ENCODE results near the gene MDH1B. TPM values are rescaled to one million over a fixed set of nuclear protein-coding genes. Genes with fewer than 3 reads are reported as not detected.
A peak's percentile ranks its signal among the peaks of the same experiment; 100 is the strongest.
"Not testable (repeated sequence)": the region's sequence is repeated elsewhere in the genome, so short reads cannot be mapped to it uniquely, and the experiment has no call there.

Gene MDH1B
- total RNA-seq, result under 1 TPM; 0.86 TPM

DNA sequence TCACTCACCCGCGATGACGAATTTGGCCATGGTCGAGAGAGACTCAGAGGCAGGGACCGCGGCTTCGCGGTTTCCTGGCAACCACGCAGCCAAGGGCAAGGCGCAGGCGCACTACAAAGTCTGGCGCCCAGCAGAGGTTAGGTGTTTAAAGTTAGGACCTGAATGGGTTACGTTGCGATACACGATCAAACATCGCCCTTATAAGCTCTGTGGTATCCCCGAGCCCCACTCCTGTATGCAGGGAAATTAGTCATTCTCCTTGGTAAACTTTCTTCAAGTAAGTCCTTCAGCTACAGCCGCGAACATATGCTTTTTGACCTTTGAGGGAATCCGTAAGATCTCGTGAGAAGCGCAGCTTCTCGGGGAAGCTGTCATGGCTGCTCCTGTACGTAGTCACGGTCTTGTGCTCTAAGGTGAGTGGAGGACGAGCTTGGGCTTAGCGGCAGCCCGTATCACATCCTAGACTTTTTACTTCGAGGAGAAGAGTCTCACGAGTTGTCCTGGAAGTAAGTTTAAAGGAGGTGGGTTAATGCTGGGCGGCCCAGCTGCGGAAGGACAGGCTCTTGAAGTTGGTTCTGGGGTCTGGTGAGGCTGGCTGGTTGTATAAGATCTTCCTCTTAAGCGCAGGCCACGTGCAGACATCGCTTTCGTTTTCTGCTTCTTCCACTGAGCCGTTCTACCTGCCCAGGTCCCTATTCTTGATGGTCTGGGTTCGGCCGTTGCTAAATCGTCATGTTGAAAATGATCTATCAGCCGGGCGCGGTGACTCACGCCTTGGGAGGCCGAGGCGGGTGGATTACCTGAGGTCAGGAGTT is at the start of gene MDH1B, which contains the start of gene FASTKD2:
MDH1B (minus strand) TSS at position 87 of the 815 bp plus-strand sequence; CDS start at position 30, 57 bp downstream.
FASTKD2 (plus strand) TSS at position 365 of the 815 bp plus-strand sequence. CDS start 1,088 bp downstream, outside the sequence.
- peak; percentile 91 for DNase-seq
- CTCF ChIA-PET, result interaction anchor here (0.7 to 1.4 kb wide), 2 partner anchors 12 to 17 kb away, joined by 3 to 9 read pairs; no protein-coding TSS in a partner anchor
- Mint-ChIP-seq H3K4me3 (peak within 1 kb of the TSS; percentile 89), H3K27me3 (ENCODE audit: low read depth) (no peaks in the 10 kb centered on the region), H3K4me1 (ENCODE audit: low read depth) (peaks cover 35% of the 10 kb centered on the region), H3K27ac (peak within 1 kb of the TSS; percentile 95), H3K36me3 (ENCODE audit: low read depth) (peaks cover 18% of the 10 kb centered on the region), H3K9me3 (no peaks in the 10 kb centered on the region)
- intact Hi-C loops (cut with micrococcal nuclease), result loop anchor here (1.0 to 10.0 kb wide), 14 partner anchors 16 to 1499 kb away; partner anchors contain the start of genes CCNYL1, CREB1, EEF1B2 and INO80D

DNA sequence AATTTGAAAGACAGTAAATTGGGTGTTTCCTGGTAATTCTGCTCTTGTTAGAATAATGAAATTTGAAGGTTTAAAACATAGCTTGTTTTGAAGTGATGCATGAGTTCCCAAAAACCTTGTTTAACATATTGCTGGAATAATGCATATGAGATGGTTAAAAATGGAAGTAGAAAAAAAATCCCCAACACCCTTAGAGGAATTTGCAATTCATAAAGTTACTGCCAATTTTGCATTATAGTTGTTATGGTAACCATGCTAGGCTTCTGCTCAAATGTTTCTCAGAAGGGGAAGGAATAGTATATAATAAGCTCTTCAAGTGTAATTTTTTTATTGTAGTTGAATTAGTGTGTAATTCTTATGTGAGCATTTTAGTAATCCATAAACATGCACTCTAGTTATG is 49.4 kb upstream of the MDH1B start:
- H3K36me3 Mint-ChIP-seq (ENCODE audit: low read depth), result no peaks in the 10 kb centered on the region
- H3K9me3 Mint-ChIP-seq, result no peaks in the 10 kb centered on the region
- peaks cover 2% of the 10 kb centered on the region for H3K4me1 Mint-ChIP-seq (ENCODE audit: low read depth)
- CTCF ChIA-PET, result no interaction called here
- no peak overlapping the region for H3K4me3 Mint-ChIP-seq
- no peak for DNase-seq
- no peaks in the 10 kb centered on the region for H3K27me3 Mint-ChIP-seq (ENCODE audit: low read depth)
- no peak overlapping the region for H3K27ac Mint-ChIP-seq
- intact Hi-C loops (cut with micrococcal nuclease), result no loop called here

DNA sequence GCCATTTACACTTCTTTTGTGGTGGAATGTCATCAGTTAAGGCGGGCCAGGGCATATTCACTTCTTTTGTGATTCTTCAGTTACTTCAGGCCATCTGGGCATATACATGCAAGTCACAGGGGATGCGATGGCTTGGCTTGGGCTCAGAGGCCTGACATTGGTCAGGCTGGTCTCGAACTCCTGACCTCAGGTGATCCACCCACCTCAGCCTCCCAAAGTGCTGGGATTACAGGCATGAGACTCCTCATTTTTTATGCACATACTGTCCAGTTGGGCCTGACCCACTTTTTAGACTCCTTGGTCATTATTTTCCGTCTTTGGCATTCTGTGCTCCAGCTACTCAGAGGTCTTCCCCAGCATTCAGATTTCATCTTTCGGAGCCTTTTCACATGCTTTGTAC is 47.3 kb upstream of the MDH1B start:
- intact Hi-C loops (cut with micrococcal nuclease); H3K4me1 Mint-ChIP-seq (ENCODE audit: low read depth); H3K9me3 Mint-ChIP-seq; CTCF ChIA-PET; H3K27me3 Mint-ChIP-seq (ENCODE audit: low read depth); H3K4me3 Mint-ChIP-seq; H3K36me3 Mint-ChIP-seq (ENCODE audit: low read depth); DNase-seq; H3K27ac Mint-ChIP-seq: not testable (repeated sequence)

DNA sequence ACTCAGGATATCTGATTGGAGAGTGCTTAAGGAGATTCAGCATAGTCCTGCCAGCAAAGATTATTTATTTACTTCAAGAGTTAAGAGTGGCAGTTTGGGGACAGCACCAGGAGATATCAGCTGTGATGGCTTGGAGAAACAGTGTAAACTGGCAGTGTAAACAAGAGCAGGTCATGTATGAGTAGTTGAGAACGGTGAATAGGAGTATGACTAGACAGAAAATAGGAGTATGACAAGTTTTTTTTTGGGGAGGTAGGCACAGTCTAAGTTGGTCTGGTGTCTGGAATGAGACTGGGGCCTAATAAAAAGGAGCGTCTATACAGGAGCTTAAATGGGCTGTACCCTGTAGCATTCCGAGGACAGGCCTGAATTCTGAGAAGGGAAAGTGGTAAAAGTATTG is 42.5 kb upstream of the MDH1B start:
- H3K27ac Mint-ChIP-seq; H3K36me3 Mint-ChIP-seq (ENCODE audit: low read depth); H3K27me3 Mint-ChIP-seq (ENCODE audit: low read depth); DNase-seq; H3K4me1 Mint-ChIP-seq (ENCODE audit: low read depth); H3K9me3 Mint-ChIP-seq; CTCF ChIA-PET; intact Hi-C loops (cut with micrococcal nuclease); H3K4me3 Mint-ChIP-seq: not testable (repeated sequence)

DNA sequence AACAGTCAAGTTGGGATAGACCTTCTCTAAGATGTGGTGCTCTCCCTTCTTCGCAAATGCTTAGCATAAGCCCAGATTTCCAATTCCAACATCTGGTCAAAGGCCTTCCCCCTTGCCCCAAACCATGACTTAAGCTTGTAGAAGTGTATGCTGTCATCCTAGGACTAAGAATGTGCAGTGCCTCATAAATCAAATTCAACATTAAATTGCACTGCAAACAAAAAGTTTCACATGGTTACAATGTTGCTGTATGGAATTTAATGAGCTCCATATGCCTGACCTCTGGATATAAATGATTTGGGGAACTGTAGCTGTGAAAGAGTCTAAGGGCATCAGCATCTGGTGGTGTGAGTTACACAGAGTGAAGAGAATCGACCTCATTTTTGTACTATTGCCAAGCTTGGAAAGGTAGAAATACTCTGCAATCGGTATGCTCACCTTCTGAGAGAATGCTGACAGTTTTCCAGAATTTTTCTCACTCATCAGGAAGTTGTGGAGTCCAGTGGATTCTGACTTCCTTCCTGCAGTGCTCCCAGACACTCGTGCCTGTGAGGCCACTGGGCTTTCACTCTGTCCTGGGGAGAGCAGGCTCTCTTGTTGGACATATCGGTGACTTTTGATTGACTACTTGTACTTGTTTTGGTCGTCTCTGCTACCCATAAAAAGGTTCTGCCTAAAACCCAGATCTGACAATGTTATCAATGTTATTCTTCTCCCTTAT is 40.9 kb upstream of the MDH1B start:
- CTCF ChIA-PET, result interaction anchor here (0.6 kb wide), 1 partner anchor 11 kb away, joined by 5 read pairs; no protein-coding TSS in a partner anchor
- Mint-ChIP-seq H3K4me1 (ENCODE audit: low read depth) (peaks cover 1% of the 10 kb centered on the region), H3K4me3 (no peak overlapping the region), H3K36me3 (ENCODE audit: low read depth) (no peaks in the 10 kb centered on the region), H3K9me3 (no peaks in the 10 kb centered on the region), H3K27me3 (ENCODE audit: low read depth) (no peaks in the 10 kb centered on the region), H3K27ac (no peak overlapping the region)
- intact Hi-C loops (cut with micrococcal nuclease), result no loop called here
- DNase-seq, result no peak

DNA sequence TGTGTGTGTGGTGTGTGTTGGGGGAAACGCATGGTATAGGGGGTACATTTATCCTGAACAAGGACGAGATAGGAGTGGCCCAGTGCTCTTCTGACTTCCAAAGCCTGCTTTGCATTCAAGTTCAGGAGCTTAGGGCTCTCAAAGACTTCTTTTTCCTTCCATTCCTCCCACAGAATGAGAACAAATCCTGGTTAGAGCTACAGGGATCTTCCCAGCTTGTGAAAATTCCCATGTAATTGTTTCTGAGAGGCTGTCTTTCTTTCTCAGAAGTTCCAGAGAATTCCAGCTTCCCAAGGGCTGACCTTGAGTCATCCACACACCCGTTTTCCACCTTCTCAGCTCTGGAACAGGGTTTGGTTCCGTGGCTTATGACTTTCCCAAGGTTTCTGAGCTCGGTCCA is 39.2 kb upstream of the MDH1B start:
- H3K36me3 Mint-ChIP-seq (ENCODE audit: low read depth), result no peaks in the 10 kb centered on the region
- DNase-seq, result no peak
- CTCF ChIA-PET, result interaction anchor here (0.6 kb wide), 1 partner anchor 669 kb away, joined by 3 read pairs; no protein-coding TSS in a partner anchor
- no peaks in the 10 kb centered on the region for H3K27me3 Mint-ChIP-seq (ENCODE audit: low read depth)
- no peak overlapping the region for H3K4me3 Mint-ChIP-seq
- no peaks in the 10 kb centered on the region for H3K9me3 Mint-ChIP-seq
- no peak overlapping the region for H3K27ac Mint-ChIP-seq
- H3K4me1 Mint-ChIP-seq (ENCODE audit: low read depth), result peaks cover 15% of the 10 kb centered on the region
- intact Hi-C loops (cut with micrococcal nuclease), result no loop called here

DNA sequence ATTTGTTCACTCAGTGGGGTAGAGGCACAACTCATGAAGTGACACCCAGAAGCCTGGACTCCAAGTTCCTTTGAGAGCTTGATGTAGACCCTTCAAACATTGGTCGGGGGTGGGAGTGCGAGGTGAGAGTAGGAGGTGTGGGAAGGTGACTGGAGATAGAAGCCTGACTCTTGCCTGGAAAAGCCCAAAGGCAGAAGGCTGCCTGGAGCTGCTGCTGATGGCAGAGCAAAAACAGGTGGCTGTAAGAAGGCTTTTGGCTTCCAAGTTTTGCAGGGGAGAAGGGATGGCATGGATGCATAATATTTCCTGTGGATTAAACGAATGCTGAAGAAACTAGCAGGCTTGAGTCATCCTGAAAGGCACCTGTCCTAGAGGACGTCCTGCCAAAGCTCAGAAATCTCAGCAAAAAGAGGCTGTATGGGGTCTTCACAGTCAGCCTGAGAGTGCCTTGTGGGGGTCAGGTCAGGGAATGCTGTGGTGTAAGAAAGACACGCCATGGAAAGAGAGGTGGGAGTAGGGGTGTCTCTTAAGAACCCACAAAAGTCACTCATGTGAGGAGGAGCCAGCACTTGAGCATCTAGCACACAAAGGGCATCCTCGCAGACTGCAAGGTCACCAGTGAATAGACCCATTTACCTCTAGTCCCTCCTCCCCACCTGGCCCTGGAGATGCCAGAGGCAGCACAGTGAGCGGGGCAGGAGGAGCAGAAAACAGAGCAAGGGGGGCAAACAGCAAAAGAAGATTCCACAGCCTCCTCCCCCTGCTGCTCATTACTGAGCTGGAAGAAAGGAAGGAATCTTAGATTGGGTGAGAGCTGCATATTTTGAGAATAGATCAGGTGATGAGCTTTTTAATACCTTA is 37.8 kb upstream of the MDH1B start:
- H3K4me1 Mint-ChIP-seq (ENCODE audit: low read depth), result peaks cover 27% of the 10 kb centered on the region
- H3K4me3 Mint-ChIP-seq, result no peak overlapping the region
- DNase-seq, result no peak
- no peaks in the 10 kb centered on the region for H3K9me3 Mint-ChIP-seq
- no peak overlapping the region for H3K27ac Mint-ChIP-seq
- CTCF ChIA-PET, result interaction anchor here (0.6 to 0.9 kb wide), 3 partner anchors 16 to 121 kb away, joined by 3 read pairs; no protein-coding TSS in a partner anchor
- no peaks in the 10 kb centered on the region for H3K27me3 Mint-ChIP-seq (ENCODE audit: low read depth)
- intact Hi-C loops (cut with micrococcal nuclease), result no loop called here
- no peaks in the 10 kb centered on the region for H3K36me3 Mint-ChIP-seq (ENCODE audit: low read depth)

DNA sequence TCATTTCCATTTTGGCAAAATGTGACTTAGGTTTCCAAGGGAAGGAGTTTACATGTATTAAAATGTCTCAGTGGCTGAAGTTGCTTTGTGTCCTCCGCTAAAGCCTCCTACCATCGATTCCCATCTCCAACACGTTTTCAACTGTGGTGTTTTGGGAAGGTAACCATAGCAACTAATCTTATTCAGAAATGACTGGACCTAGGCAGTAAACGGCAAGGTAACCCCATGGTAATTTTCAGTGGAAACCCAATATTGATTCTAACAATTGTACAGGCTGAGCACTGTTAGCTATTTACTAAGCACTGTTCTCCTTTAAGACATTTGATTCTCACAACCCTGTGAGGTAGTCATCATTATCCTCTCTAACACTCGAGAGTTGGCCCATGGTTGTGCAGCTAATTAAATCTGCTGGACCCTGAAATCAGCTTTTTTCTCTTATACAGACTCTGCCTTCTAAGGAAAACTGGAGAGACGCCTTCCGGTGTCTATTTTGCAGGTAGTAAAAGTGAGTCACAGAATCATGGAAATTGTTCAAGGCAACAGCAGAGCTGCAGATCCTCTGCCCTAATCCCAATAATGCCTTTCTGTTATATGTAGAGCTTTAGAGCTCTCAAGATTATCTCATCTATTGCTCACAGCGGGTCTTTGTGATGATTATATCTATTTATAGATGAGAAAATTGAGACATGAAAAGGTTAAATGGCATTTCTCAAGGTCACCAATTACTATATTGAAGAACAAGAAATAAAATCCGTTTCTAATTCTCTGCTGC is 36.5 kb upstream of the MDH1B start:
- no peak overlapping the region for H3K4me3 Mint-ChIP-seq
- DNase-seq, result no peak
- peaks cover 31% of the 10 kb centered on the region for H3K4me1 Mint-ChIP-seq (ENCODE audit: low read depth)
- no peak overlapping the region for H3K27ac Mint-ChIP-seq
- H3K9me3 Mint-ChIP-seq, result no peaks in the 10 kb centered on the region
- no peaks in the 10 kb centered on the region for H3K27me3 Mint-ChIP-seq (ENCODE audit: low read depth)
- no peaks in the 10 kb centered on the region for H3K36me3 Mint-ChIP-seq (ENCODE audit: low read depth)
- CTCF ChIA-PET, result interaction anchor here (0.7 to 2.1 kb wide), 7 partner anchors 16 to 673 kb away, joined by 3 to 6 read pairs (median 4); no protein-coding TSS in a partner anchor
- intact Hi-C loops (cut with micrococcal nuclease), result loop anchor here (2.0 kb wide), 1 partner anchor 187 kb away; no protein-coding TSS in a partner anchor

DNA sequence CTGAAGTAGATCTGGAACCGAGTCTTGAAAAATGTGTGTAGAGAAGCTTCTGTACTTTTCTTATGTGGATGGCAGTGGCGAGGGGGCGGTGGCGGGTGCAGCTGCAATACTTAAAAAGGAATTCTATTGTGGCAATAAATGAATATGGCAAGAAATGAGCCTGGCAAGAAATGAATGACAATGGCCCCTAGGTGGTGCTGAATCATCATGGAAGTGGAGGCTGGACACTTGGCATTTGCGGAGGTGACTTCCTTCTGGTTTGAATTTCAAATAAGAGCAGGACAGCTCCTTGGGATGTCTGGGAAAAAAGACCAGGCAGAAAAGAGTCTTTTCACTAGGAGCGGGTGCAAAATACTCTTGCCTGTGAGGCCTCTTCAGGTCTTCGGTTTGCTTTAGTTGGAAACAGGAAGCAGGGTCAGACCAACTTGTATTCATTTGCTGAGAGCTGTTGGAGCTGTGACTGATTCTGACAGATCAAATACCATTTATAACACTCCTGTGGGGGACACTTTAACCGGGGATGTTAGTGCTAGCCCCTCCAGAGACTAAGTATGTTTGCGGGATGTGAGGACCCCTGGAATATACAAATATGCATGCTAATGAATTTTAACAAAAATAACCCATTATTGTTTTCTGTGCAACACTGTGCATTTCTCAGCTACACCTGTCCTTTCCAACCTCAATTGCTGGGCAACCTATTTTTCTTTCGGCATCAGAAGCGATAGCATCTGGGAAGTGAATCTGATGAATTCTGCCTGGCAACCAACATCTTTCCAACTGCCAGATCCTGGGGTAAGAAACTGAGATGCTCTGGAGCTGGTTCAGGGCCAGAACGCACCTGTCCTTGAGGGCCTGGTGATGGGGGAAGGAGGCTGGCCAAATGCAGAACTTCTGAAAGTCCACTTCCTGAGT is 35.6 kb upstream of the MDH1B start:
- Mint-ChIP-seq H3K27me3 (ENCODE audit: low read depth) (no peaks in the 10 kb centered on the region), H3K27ac (no peak overlapping the region), H3K4me1 (ENCODE audit: low read depth) (peaks cover 31% of the 10 kb centered on the region), H3K4me3 (no peak overlapping the region), H3K9me3 (no peaks in the 10 kb centered on the region), H3K36me3 (ENCODE audit: low read depth) (no peaks in the 10 kb centered on the region)
- CTCF ChIA-PET, result interaction anchor here (0.7 to 2.1 kb wide), 17 partner anchors 16 to 675 kb away, joined by 3 to 7 read pairs (median 4); no protein-coding TSS in a partner anchor
- intact Hi-C loops (cut with micrococcal nuclease), result loop anchor here (1.0 to 2.0 kb wide), 6 partner anchors 107 to 673 kb away; no protein-coding TSS in a partner anchor
- DNase-seq, result peak; percentile 70

DNA sequence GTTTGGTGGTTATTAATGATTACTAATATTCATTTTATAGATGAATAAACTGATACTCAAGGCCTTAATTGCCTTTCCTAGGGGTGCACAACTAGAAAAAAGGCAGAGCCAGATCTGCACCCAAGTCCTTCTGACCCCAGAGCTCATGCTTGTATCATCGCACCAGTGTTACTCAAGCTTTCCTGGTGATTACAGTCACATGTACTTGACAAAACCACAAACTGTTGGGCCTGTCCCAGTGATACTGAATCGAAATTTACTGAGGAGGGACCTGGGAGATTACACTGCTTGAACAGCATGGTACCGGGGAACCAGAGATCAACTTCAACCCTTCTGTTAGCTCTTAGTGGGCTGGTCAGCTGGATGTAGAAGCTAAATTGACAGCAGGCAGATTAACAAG is 34.0 kb upstream of the MDH1B start:
- Mint-ChIP-seq H3K27ac (no peak overlapping the region), H3K27me3 (ENCODE audit: low read depth) (no peaks in the 10 kb centered on the region), H3K36me3 (ENCODE audit: low read depth) (no peaks in the 10 kb centered on the region), H3K9me3 (no peaks in the 10 kb centered on the region), H3K4me3 (no peak overlapping the region), H3K4me1 (ENCODE audit: low read depth) (peaks cover 31% of the 10 kb centered on the region)
- intact Hi-C loops (cut with micrococcal nuclease), result loop anchor here (2.0 to 10.0 kb wide), 5 partner anchors 324 to 1246 kb away; no protein-coding TSS in a partner anchor
- CTCF ChIA-PET, result interaction anchor here (0.6 to 1.4 kb wide), 6 partner anchors 17 to 801 kb away, joined by 3 to 4 read pairs (median 3); partner anchors contain the start of gene KLF7
- DNase-seq, result peak; percentile 59
